Endodermal cell (in vitro differentiated cells): ENCODE measurements around the gene AGAP3. TPM values are rescaled to one million over a fixed set of nuclear protein-coding genes. Genes with fewer than 3 reads are reported as not detected.

Source experiments
- DNase-seq: peaks from one replicate; pipeline ENCODE4 v3.0.0-alpha.2; 2017
- H3K27ac ChIP-seq: 2 replicates; pipeline ENCODE4 v1.5.1; 2013; ENCODE audit warnings: mild to moderate bottlenecking, low read depth, low read length, moderate library complexity
- H3K27me3 ChIP-seq: 2 replicates; pipeline ENCODE4 v1.6.1; 2013; ENCODE audit warnings: mild to moderate bottlenecking, low read length, moderate library complexity; ENCODE audit not compliant: insufficient read depth, control insufficient read depth, poor library complexity, severe bottlenecking
- H3K36me3 ChIP-seq: 2 replicates; pipeline ENCODE4 v1.7.0; 2013; ENCODE audit warnings: mild to moderate bottlenecking, low read length, moderate library complexity; ENCODE audit not compliant: control insufficient read depth, insufficient read depth
- H3K4me1 ChIP-seq: one replicate; pipeline ENCODE4 v1.7.0; 2013; ENCODE audit warnings: low read length; ENCODE audit not compliant: control insufficient read depth, insufficient read depth
- H3K4me3 ChIP-seq: 2 replicates; pipeline ENCODE4 v1.5.1; 2013; ENCODE audit warnings: mild to moderate bottlenecking, low read length, moderate library complexity
- H3K9ac ChIP-seq: 2 replicates; pipeline ENCODE4 v1.6.1; 2013; ENCODE audit warnings: mild to moderate bottlenecking, low read length, moderate library complexity; ENCODE audit not compliant: poor library complexity, severe bottlenecking; ENCODE audit errors: extremely low read depth
- H3K9me3 ChIP-seq: 2 replicates; pipeline ENCODE4 v1.6.1; 2013; ENCODE audit warnings: mild to moderate bottlenecking, low read length, moderate library complexity; ENCODE audit not compliant: control insufficient read depth
- H3K27ac Mint-ChIP-seq: 2 replicates; pipeline ENCODE4 v1.8.0; 2020; ENCODE audit warnings: mixed read lengths
- H3K27me3 Mint-ChIP-seq: 2 replicates; pipeline ENCODE4 v1.8.0; 2021; ENCODE audit warnings: mild to moderate bottlenecking, mixed read lengths; ENCODE audit not compliant: insufficient read depth
- H3K36me3 Mint-ChIP-seq: 2 replicates; pipeline ENCODE4 v1.8.0; 2020; ENCODE audit warnings: low read depth, mixed read lengths
- H3K4me1 Mint-ChIP-seq: 2 replicates; pipeline ENCODE4 v1.8.0; 2020; ENCODE audit warnings: mixed read lengths
- H3K4me3 Mint-ChIP-seq: 2 replicates; pipeline ENCODE4 v1.8.0; 2020; ENCODE audit warnings: mild to moderate bottlenecking, moderate library complexity, mixed read lengths
- H3K9me3 Mint-ChIP-seq: 2 replicates; pipeline ENCODE4 v1.8.0; 2020; ENCODE audit warnings: mild to moderate bottlenecking, mixed read lengths
- WGBS, 2 experiments: methylation state at CpG; one replicate each; pipeline versions ENCODE4 v1.1.5 to v1.1.7; 2013; ENCODE audit warnings: missing lambda C conversion rate in 2 of 2, mixed read lengths in 1 of 2; ENCODE audit not compliant: insufficient coverage in 1 of 2, insufficient read length in 1 of 2; 5-methylcytosine and 5-hydroxymethylcytosine counted together
- total RNA-seq, 2 donors: library from RNA; stranded (reverse); fragmentation: NEBNext Ultra II Directional in 1 of 2; extraction: Animal tissue kit (Norgen Biotek cat#: 25700) in 1 of 2; gene quantifications; 2 replicates in 1 of 2; 3 replicates in 1 of 2; pipeline ENCODE4 v1.2.1, GENCODE V29; 2021
- TF ChIP-seq, protein P1 (sequence below): fragments of 200-600 bp; sonication (generic); conservative IDR thresholded peaks from 2 replicates; pipeline ENCODE4 v1.5.0; 2021; ENCODE audit warnings: antibody characterized with exemption, mild to moderate bottlenecking

AGAP3 gene
- total RNA-seq, 2 donors from 2014 or later: 113 to 116 TPM

GRCh38 chr7:151103973-151104372 is 17.7 kb downstream of the AGAP3 start:
- H3K27me3 ChIP-seq: no peaks in the 10 kb centered on the region
- H3K4me1 ChIP-seq: no peaks in the 10 kb centered on the region
- peaks cover 12% of the 10 kb centered on the region for H3K4me1 Mint-ChIP-seq
- no peaks in the 10 kb centered on the region for H3K9me3 ChIP-seq
- no peak overlapping the region for H3K4me3 Mint-ChIP-seq
- no peak overlapping the region for H3K27ac ChIP-seq
- H3K9me3 Mint-ChIP-seq: no peaks in the 10 kb centered on the region
- TF ChIP-seq, protein P1, sequence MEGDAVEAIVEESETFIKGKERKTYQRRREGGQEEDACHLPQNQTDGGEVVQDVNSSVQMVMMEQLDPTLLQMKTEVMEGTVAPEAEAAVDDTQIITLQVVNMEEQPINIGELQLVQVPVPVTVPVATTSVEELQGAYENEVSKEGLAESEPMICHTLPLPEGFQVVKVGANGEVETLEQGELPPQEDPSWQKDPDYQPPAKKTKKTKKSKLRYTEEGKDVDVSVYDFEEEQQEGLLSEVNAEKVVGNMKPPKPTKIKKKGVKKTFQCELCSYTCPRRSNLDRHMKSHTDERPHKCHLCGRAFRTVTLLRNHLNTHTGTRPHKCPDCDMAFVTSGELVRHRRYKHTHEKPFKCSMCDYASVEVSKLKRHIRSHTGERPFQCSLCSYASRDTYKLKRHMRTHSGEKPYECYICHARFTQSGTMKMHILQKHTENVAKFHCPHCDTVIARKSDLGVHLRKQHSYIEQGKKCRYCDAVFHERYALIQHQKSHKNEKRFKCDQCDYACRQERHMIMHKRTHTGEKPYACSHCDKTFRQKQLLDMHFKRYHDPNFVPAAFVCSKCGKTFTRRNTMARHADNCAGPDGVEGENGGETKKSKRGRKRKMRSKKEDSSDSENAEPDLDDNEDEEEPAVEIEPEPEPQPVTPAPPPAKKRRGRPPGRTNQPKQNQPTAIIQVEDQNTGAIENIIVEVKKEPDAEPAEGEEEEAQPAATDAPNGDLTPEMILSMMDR: no peak
- no peaks in the 10 kb centered on the region for H3K27me3 Mint-ChIP-seq
- H3K9ac ChIP-seq: no peak overlapping the region
- H3K36me3 Mint-ChIP-seq: peaks cover 4% of the 10 kb centered on the region
- H3K4me3 ChIP-seq: no peak overlapping the region
- 90 to 94% methylated on average over 8 to 11 of the region's 12 CpGs for WGBS, 2 experiments
- no peak overlapping the region for H3K27ac Mint-ChIP-seq
- no peak for DNase-seq
- peaks cover 29% of the 10 kb centered on the region for H3K36me3 ChIP-seq

DNA sequence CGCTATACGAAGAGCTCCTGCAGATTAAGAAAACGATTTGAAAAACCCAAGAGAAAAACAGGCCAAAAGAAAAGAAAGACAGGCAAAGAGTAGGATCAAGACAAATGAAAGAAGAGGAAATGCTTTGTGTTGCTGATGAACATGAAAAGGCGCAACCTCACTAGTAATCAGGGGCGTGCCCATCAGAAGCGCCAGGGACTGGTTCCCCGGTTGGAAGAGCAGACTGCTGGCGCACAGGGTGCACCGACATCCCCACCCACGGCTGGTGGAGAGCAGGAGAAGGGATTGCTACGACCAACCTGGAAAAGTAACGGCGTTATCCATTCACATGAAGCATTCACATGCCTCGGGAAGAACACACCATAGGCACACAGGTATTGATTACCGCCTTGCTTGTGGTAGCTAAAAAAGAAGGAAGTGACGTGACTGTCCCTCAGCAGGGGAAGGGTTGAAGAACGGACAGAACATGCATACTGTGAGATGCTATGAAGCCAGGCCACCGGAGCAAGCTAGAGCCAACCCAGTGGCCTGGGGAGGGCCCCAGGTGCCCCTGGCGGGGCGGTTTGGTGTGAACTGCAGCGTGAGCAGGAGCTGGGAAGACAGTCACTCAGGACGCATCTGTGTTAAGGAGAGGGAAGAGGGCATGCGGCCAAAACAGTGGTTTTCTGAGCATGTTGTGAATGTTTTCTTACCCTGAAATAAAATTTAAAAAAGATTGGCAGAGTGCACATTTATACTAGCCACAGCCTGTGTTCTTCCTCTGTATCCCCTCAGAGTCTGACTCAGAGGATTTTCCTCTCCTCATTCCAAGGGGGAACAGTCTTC is 18.3 kb downstream of the AGAP3 start:
- peak overlapping the region; percentile 13 for H3K4me3 Mint-ChIP-seq
- no peak overlapping the region for H3K9ac ChIP-seq
- H3K9me3 ChIP-seq: no peaks in the 10 kb centered on the region
- H3K9me3 Mint-ChIP-seq: no peaks in the 10 kb centered on the region
- TF ChIP-seq, protein P1: no peak
- 75 to 79% methylated on average over 22 to 23 of the region's 23 CpGs for WGBS, 2 experiments
- H3K27me3 Mint-ChIP-seq: no peaks in the 10 kb centered on the region
- H3K27ac ChIP-seq: no peak overlapping the region
- H3K36me3 Mint-ChIP-seq: peaks cover 4% of the 10 kb centered on the region
- DNase-seq: peak; percentile 82
- peaks cover 15% of the 10 kb centered on the region for H3K4me1 Mint-ChIP-seq
- peaks cover 29% of the 10 kb centered on the region for H3K36me3 ChIP-seq
- no peaks in the 10 kb centered on the region for H3K27me3 ChIP-seq
- H3K27ac Mint-ChIP-seq: no peak overlapping the region
- H3K4me1 ChIP-seq: no peaks in the 10 kb centered on the region
- no peak overlapping the region for H3K4me3 ChIP-seq

DNA sequence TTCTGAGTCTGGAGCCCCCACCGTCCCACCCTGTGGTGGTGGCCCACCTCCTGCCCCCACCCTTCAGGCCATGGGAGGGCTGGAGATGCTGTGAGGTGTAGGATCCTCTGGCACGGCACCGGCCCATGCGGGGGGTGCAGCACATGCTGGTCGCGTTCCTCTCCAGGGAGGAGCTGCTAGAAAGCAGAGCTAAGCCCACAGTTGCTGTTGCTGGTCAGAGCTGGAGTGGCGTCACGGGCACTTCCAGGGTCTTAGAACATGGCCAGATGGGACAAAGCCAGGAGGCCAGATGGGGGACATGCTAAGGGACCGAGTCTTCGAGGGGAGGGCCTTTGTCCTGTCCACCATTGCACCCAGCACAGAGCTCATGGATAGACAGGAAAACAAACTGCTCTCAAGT is 21.6 kb downstream of the AGAP3 start:
- no peak overlapping the region for H3K4me3 Mint-ChIP-seq
- H3K9ac ChIP-seq: no peak overlapping the region
- H3K9me3 ChIP-seq: no peaks in the 10 kb centered on the region
- H3K4me1 Mint-ChIP-seq: peaks cover 26% of the 10 kb centered on the region
- H3K9me3 Mint-ChIP-seq: no peaks in the 10 kb centered on the region
- peaks cover 4% of the 10 kb centered on the region for H3K36me3 Mint-ChIP-seq
- H3K4me1 ChIP-seq: peaks cover 11% of the 10 kb centered on the region
- H3K27me3 ChIP-seq: no peaks in the 10 kb centered on the region
- TF ChIP-seq, protein P1: no peak
- 88 to 90% methylated on average over 6 to 10 of the region's 10 CpGs for WGBS, 2 experiments
- no peak overlapping the region for H3K27ac Mint-ChIP-seq
- H3K4me3 ChIP-seq: no peak overlapping the region
- H3K27ac ChIP-seq: no peak overlapping the region
- peaks cover 24% of the 10 kb centered on the region for H3K36me3 ChIP-seq
- no peaks in the 10 kb centered on the region for H3K27me3 Mint-ChIP-seq
- DNase-seq: no peak
